Measurements from ENCODE around the gene PJA2. TPM values are rescaled to one million over a fixed set of nuclear protein-coding genes. Genes with fewer than 3 reads are reported as not detected.

PJA2 gene
- total RNA-seq, result 79.2 and 91.1 TPM in 2 replicates

GRCh38 chr5:109409844-109410388 is at the start of gene PJA2:
TSS of gene PJA2 (minus strand) at chr5:109409974. CDS start at chr5:109383433, 26,541 bp downstream.

Measured in dermis lymphatic vessel endothelial cell (primary cell).